Stomach smooth muscle (tissue), 2 donors: ENCODE results near the gene RNU6-7.

Experiments
- H3K27ac ChIP-seq: one replicate; pipeline ENCODE4 v1.7.0; 2013; ENCODE audit warnings: mild to moderate bottlenecking, low read length, inconsistent platforms
- H3K27me3 ChIP-seq, 2 donors: one replicate each; pipeline ENCODE4 v1.7.0; 2013; ENCODE audit warnings: low read length in 2 of 2; ENCODE audit not compliant: insufficient read depth in 2 of 2, control insufficient read depth in 1 of 2
- H3K36me3 ChIP-seq, 2 donors: one replicate each; pipeline ENCODE4 v1.7.0; 2013; ENCODE audit warnings: low read length in 2 of 2; ENCODE audit not compliant: control insufficient read depth in 2 of 2, insufficient read depth in 2 of 2
- H3K4me1 ChIP-seq: one replicate; pipeline ENCODE4 v1.7.0; 2013; ENCODE audit warnings: low read length; ENCODE audit not compliant: control insufficient read depth, insufficient read depth
- H3K4me3 ChIP-seq, 2 donors: one replicate each; pipeline ENCODE4 v1.7.0; 2013; ENCODE audit warnings: low read length in 2 of 2
- H3K9ac ChIP-seq, 2 donors: one replicate each; pipeline ENCODE4 v1.7.0; 2013; ENCODE audit warnings: low read length in 2 of 2, mild to moderate bottlenecking in 1 of 2
- H3K9me3 ChIP-seq, 2 donors: one replicate each; pipeline ENCODE4 v1.7.0; 2013; ENCODE audit warnings: low read length in 2 of 2; ENCODE audit not compliant: control insufficient read depth in 2 of 2
- donor health status: healthy.
- donor health status: Pancreatic carcinoma.

RNU6-7 gene

DNA sequence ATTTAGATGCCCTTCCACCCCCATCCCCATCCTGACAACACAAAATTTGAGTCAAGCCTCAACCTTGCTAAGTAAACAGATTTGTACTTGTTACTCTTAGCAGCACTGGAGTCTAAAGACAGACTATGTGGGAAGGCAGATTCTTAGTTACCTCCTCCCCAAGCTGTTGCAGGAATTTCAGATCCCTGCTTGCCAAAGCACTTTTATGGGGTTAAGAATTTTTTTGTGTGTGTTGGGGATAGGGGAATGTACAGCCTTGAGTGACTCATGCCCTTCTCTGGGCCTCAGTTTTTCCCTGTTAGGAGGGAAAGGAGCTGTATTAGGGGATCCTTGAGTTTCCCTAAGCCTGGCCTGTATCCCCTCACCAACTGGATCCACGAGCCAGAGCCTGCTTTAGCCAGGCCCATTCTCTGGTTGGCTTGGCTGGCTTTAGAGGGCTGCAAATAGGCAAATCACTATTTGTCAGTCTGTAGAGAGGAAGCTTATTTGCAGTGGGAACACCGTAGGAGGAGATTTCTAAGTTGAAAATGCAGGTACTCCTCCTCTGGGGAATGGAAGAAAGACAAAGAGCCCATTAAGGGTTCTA, 28.9 kb downstream of the RNU6-7 start:
- H3K27me3 ChIP-seq = no peaks in the 10 kb centered on the region
- H3K36me3 ChIP-seq = no peaks in the 10 kb centered on the region
- no peaks in the 10 kb centered on the region for H3K9me3 ChIP-seq
- H3K4me1 ChIP-seq = peaks cover 4% of the 10 kb centered on the region
- no peak overlapping the region for H3K9ac ChIP-seq
- H3K27ac ChIP-seq = peak overlapping the region; percentile 24
- no peak overlapping the region for H3K4me3 ChIP-seq

DNA sequence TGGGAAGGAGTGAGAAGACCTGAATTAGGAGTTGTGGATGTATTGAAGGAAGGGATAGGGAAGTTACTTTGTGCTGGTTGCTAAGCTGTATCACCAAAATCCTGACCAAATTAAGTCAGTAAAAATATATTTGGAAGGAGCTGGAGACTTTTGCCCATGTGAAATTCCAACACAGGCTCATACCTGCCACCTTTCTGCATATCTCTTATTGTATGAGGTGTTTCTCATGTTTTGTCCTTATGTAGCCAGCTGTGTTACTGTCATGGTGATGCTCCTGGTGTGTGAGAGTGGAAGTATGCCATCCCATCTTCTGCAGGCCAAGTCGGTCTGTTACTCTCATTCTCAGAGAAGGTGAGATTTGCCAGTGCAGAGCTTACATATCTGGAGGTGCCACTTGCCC, 30.6 kb downstream of the RNU6-7 start:
- no peaks in the 10 kb centered on the region for H3K27me3 ChIP-seq
- no peak overlapping the region for H3K4me3 ChIP-seq
- H3K9me3 ChIP-seq = no peaks in the 10 kb centered on the region
- no peak overlapping the region for H3K9ac ChIP-seq
- H3K27ac ChIP-seq = no peak overlapping the region
- H3K4me1 ChIP-seq = peaks cover 4% of the 10 kb centered on the region
- no peaks in the 10 kb centered on the region for H3K36me3 ChIP-seq

DNA sequence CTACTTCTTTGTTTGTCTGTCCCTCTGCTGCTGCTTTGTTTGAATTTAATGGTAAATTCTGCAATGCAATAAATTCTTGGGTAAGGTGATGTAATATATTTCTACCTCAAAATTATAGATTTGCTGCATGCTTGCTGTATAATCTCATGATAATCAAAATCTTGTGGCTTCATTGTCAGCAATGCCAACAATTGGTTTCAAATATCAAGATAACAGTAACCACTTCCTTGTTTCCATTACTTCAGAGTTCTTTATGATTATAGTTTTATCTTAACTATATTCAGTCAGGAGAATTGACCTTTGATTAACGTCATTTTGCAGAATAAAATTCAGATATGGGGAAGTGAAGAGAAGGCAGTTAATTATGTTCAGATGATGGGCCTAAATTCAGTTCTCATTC, 31.4 kb downstream of the RNU6-7 start:
- no peaks in the 10 kb centered on the region for H3K9me3 ChIP-seq
- no peak overlapping the region for H3K9ac ChIP-seq
- no peak overlapping the region for H3K4me3 ChIP-seq
- H3K36me3 ChIP-seq = no peaks in the 10 kb centered on the region
- no peaks in the 10 kb centered on the region for H3K27me3 ChIP-seq
- peaks cover 4% of the 10 kb centered on the region for H3K4me1 ChIP-seq
- H3K27ac ChIP-seq = no peak overlapping the region

GRCh38 chr14:32244404-32244803, 42.6 kb downstream of the RNU6-7 start:
- Histone ChIP-seq H3K9me3 (no peaks in the 10 kb centered on the region), H3K4me3 (no peak overlapping the region), H3K9ac (no peak overlapping the region), H3K27ac (no peak overlapping the region), H3K4me1 (no peaks in the 10 kb centered on the region), H3K27me3 (no peaks in the 10 kb centered on the region), H3K36me3 (no peaks in the 10 kb centered on the region)

DNA sequence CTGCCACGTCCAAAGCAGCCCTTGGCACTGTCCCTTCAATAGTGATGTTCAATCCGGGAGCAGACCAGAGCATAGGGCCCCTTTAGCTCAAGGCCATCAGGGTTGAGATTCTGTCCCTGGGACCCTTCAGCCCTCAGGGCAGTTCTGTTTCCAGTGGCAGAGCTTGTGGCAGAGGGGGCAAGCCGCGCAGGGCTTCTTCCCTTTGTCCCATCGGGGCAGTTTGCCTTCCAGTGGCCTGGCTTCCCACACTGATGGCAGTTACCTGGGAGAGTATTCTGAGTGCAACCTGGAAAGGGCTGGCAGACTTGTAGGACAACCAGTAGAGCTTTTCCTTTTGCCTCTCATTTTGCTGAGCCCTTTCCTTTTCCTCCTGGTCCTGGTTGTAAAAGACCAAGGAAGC, 44.9 kb downstream of the RNU6-7 start:
- Histone ChIP-seq H3K36me3 (no peaks in the 10 kb centered on the region), H3K9me3 (no peaks in the 10 kb centered on the region), H3K4me1 (peaks cover 4% of the 10 kb centered on the region), H3K27me3 (no peaks in the 10 kb centered on the region), H3K9ac (no peak overlapping the region), H3K4me3 (no peak overlapping the region), H3K27ac (no peak overlapping the region)

DNA sequence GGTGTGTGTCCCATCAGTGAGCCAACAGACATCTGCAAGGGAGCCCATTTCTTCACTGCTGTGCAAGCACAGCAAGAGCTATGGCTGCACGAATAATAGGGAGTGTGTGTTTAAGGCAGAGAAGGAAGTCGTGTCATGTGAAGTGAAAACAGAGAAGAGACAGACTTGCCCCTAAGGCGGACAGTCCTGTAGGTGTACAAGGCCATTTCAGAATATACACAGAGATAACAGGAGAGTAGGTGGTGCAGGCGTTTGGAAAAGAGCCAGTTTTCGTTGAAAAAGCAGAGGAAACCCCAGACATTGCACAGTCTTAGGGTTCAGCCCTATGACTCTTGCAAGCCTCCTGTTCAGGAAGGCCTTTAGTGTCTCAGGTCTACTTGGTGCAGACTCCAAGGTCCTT, 47.5 kb downstream of the RNU6-7 start:
- H3K4me3 ChIP-seq = no peak overlapping the region

DNA sequence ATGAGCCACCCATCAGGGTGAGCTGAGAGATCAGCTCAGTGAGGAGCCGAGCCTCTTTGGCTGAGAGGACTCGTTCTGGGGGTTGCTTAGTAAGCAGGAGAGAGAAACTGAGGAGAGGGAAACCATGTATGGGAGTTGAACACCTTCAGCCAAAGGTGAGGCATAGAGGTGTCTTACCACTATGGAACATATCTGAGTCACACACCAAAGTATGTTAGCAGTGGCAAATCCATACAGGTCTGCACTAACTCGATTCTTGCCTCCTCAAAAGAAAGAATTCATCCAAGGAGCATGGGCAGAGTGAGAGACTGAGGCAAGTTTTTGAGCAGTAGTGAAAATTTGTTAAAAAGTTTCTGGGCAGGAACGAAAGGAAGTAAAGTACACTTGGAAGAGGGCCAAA, 47.9 kb downstream of the RNU6-7 start:
- Histone ChIP-seq H3K4me1 (peaks cover 9% of the 10 kb centered on the region), H3K9me3 (no peaks in the 10 kb centered on the region), H3K4me3 (no peak overlapping the region), H3K9ac (no peak overlapping the region), H3K27me3 (no peaks in the 10 kb centered on the region), H3K36me3 (no peaks in the 10 kb centered on the region), H3K27ac (no peak overlapping the region)

More for the DNA sequence above, 47.5 kb downstream of the RNU6-7 start:
- H3K4me1 ChIP-seq = peaks cover 5% of the 10 kb centered on the region
- no peak overlapping the region for H3K27ac ChIP-seq
- no peaks in the 10 kb centered on the region for H3K36me3 ChIP-seq
- no peaks in the 10 kb centered on the region for H3K27me3 ChIP-seq
- no peaks in the 10 kb centered on the region for H3K9me3 ChIP-seq
- H3K9ac ChIP-seq = no peak overlapping the region

DNA sequence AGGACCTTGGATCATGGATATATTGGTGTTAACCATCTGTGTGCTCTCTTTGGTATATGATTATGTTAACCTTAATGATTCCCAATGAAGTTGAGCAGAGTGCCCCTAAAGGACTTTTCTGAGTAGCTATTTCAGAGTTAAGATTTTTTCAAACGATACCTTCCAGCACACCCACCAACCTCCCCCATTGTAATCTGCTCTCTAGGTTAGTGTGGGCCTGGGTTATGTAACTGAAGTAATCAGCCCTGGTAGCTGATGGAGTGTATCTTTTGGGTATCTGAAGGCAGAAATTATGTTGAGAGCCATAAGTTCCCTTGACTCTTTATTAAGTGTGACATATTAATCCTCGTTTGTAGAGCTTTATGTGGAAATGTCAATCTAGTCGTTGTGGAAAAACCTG, 48.8 kb downstream of the RNU6-7 start:
- Histone ChIP-seq H3K36me3 (no peaks in the 10 kb centered on the region), H3K27me3 (no peaks in the 10 kb centered on the region), H3K4me3 (no peak overlapping the region), H3K27ac (no peak overlapping the region), H3K9me3 (no peaks in the 10 kb centered on the region), H3K9ac (no peak overlapping the region), H3K4me1 (peaks cover 16% of the 10 kb centered on the region)

DNA sequence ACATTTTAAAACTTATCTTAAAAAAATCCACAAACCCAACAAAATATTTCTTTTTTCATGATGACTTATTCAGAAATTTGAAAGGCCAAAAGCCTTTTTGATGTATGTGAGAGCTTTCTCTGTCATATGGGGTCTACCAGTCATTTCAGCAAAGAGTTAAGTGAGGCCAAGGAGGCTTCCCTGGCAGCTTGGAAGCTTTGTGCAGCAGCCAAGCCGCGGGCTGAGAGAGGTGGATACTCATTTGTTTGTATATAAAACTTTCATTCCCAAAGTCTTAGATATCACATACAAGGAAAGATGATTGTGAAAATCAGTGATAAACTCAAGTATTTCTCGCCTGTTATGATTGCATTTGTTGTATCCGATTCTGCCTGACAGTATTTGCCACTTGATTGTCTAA, 49.7 kb downstream of the RNU6-7 start:
- Histone ChIP-seq H3K9me3 (no peaks in the 10 kb centered on the region), H3K4me1 (peaks cover 18% of the 10 kb centered on the region), H3K27ac (peak overlapping the region; percentile 26), H3K9ac (peak overlapping the region in 1 of 2 donors; percentile 43), H3K36me3 (no peaks in the 10 kb centered on the region), H3K27me3 (no peaks in the 10 kb centered on the region), H3K4me3 (no peak overlapping the region)
